ENCODE results near the gene NLGN3.

NLGN3 gene

DNA sequence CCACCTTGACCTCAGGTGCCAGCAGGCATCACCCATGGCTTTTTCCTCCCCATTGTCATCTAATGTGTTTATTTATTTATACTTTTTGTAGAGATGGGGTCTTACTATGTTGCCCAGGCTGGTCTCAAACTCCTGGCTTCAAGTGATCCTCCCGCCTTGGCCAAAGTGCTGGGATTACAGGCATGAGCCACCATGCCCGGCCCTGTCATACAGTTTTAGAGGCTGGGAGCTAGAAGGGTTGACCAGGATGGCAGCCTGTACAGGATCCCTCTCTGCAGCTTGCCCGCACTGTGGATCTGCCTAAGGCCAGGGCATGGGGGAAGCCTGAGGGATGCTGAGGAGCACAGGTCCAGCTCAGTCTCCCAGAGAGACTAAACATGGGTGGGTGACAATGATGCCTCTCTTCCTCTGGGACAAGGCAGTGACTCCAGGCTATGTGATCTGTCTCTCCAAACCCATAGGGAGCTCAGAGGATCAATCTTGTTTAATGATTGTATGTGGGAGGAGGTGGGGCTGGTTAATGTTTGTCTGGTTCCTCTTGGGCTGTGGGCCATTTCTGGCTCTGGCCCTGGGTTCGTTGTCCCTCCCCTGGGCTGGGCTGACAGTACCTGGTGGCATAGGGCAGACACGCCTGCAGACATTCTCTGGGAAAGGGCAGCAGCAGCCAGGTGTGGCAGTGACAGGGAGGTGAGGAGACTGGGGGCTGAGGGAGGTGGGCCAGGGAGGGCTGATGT lies 70.1 kb downstream of the NLGN3 start:
- no peak for DNase-seq (ENCODE audit: low read depth)

DNA sequence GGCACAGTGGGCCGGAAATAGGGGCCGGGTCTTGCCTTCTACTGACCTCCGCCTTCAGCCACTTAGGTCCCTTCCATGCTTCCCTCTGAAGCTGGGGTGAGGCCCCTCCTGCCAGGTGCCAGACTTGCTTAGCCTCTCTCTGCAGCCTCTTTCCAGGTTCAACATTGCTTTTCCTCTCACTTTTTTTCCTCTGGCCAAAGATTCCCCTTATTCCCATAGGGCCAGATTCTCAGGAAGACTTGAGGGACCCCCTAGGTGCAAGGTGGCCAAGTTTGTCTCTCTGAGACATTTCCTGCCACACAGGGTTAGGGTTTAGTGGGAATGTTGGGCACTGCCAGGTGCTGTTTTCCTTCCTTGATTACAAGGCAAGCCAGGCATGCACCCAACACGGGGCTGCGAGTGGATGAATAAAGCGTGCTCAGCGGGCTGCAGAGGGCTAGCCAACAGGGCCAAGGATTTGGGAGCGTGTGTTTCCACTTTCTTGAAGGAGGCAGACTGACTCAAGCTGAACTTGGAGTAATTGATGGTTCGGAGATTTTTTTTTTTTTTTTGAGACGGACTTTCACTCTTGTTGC lies 70.8 kb downstream of the NLGN3 start:
- DNase-seq (ENCODE audit: low read depth): no peak

DNA sequence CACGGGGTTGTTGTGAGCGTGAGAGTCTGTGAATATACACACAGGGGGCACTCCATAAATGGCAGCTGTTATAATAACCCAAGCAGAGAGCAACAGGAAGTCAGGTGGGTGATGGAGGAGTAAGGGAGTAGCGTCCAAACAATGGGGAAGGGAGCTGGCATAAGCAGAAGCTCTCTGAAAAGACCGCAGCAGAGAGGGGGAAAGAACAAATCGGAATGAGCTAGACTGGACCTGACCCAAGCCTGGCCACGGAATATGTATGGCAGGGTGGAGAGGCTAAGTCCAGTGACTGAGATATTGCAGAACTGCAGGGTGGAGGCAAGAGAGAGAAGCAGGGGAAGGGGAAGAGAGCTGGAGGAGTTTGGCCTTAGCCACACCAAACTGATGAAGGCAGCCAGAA lies 71.8 kb downstream of the NLGN3 start:
- DNase-seq (ENCODE audit: low read depth): no peak

DNA sequence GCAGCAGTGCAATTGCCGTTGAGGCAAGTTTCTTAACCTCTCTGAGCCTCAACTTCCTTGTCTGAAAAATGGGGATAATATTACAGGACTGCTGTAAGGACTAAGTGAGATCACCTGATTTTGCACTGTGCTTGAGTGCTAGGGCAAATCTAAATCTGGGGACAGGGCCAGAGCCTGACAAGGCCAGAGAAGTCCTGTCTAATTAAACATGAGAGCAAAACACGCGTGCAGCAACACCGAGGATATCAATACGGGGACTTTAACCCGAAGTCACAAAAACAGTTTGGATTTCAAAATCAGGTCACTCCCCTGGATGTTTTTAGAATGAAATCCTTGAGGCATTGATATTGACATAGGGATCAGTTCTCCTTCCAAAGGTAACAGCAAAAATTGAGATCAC lies 72.7 kb downstream of the NLGN3 start:
- no peak for DNase-seq (ENCODE audit: low read depth)

All from stimulated activated CD8-positive, alpha-beta memory T cell treated with anti-CD3 and anti-CD28 coated beads, Interleukin-12 subunit alpha, Interleukin-12 subunit beta, amount 100 ng/mL, for 4 hours (primary cell).